A549 (cell line): ENCODE measurements around the gene GIT1.

Experiments
- POLR2A ChIP-seq: IDR thresholded peaks from 2 replicates; pipeline ENCODE4 v1.6.1; 2012; ENCODE audit warnings: mild to moderate bottlenecking, low read length
- RAD21 ChIP-seq, 2 experiments: fragments of >200 bp in 1 of 2; sonication (Bioruptor Twin) in 1 of 2; formaldehyde crosslinking in 1 of 2; IDR thresholded peaks in 1 of 2; conservative IDR thresholded peaks in 1 of 2; 2 replicates in 1 of 2; 3 replicates in 1 of 2; pipeline ENCODE4 v1.6.1; 2012 to 2018; ENCODE audit warnings: inconsistent platforms in 1 of 2
- RFX5 ChIP-seq: fragments of 450-650 bp; IDR thresholded peaks from 2 replicates; pipeline ENCODE4 v1.7.1; 2014; ENCODE audit warnings: antibody characterized with exemption, mild to moderate bottlenecking, moderate library complexity
- SMC3 ChIP-seq: fragments of >200 bp; sonication (Bioruptor Twin); formaldehyde crosslinking; IDR thresholded peaks from 3 replicates; pipeline ENCODE4 v1.6.1; 2018; ENCODE audit warnings: inconsistent platforms
- TF ChIP-seq, protein P1 (sequence below): fragments of >200 bp; sonication (Bioruptor Twin); formaldehyde crosslinking; IDR thresholded peaks from 3 replicates; pipeline ENCODE4 v1.5.1; 2016

DNA sequence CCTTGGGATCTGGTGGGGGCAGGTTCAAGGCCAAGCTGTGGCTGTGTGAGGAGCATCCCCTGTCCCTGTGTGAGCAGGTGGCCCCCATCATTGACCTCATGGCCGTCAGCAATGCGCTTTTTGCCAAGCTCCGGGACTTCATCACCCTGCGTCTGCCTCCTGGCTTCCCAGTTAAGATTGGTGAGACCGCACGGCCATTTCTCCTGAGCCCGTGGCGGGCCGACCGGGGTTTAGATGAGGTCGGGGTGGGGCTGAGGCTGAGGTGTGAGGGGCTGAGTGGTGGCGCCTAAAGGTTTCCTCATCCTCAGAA lies 22.6 kb upstream of the GIT1 start:
- TF ChIP-seq, protein P1, sequence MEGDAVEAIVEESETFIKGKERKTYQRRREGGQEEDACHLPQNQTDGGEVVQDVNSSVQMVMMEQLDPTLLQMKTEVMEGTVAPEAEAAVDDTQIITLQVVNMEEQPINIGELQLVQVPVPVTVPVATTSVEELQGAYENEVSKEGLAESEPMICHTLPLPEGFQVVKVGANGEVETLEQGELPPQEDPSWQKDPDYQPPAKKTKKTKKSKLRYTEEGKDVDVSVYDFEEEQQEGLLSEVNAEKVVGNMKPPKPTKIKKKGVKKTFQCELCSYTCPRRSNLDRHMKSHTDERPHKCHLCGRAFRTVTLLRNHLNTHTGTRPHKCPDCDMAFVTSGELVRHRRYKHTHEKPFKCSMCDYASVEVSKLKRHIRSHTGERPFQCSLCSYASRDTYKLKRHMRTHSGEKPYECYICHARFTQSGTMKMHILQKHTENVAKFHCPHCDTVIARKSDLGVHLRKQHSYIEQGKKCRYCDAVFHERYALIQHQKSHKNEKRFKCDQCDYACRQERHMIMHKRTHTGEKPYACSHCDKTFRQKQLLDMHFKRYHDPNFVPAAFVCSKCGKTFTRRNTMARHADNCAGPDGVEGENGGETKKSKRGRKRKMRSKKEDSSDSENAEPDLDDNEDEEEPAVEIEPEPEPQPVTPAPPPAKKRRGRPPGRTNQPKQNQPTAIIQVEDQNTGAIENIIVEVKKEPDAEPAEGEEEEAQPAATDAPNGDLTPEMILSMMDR: no peak
- TF ChIP-seq RFX5 (no peak), SMC3 (no peak), POLR2A (no peak), RAD21 (conservative IDR thresholded peaks at IDR 0.05 in 1 of 2, IDR thresholded peaks at IDR 0.05 in 1 of 2) (no peak)
